GM18909 (cell line): ENCODE data around the gene CDH23.

Experiments used
- ATAC-seq: cut with Tn5 transposase; IDR thresholded peaks from one replicate; pipeline ENCODE4 v1.9.1; 2021; ENCODE audit warnings: mild to moderate bottlenecking; ENCODE audit not compliant: unreplicated experiment, poor library complexity

The CDH23 gene

GRCh38 chr10:71413581-71413980, 16.9 kb downstream of the CDH23 start:
- no peak for ATAC-seq

- no peak for ATAC-seq
Observed at GRCh38 chr10:71414359-71414758, 17.6 kb downstream of the CDH23 start.

- ATAC-seq, result no peak
Observed at GRCh38 chr10:71419002-71419540, 22.4 kb downstream of the CDH23 start.

- no peak for ATAC-seq
Observed at GRCh38 chr10:71419750-71420149, 23.0 kb downstream of the CDH23 start.

GRCh38 chr10:71421075-71421434, 24.3 kb downstream of the CDH23 start:
- ATAC-seq, result no peak

DNA sequence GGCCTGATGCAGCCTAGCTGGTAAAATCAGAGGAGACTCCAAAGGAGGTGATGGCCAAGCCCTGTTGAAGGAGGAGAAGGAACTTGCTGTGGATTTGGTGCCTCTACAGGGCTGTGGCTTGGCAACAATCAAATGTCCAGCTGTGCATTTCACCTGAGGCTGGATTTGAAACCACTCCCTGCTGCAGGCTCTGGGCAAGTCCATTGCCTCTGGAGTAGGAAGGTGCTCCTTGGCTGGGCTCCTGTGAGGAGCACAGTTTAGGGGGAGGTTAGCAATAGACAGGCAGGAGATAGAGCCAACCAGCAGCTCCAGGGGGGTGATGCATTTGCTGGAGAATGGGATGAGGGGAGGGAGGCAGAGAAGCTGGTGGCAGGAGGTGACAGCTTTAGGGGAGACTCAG, 26.5 kb downstream of the CDH23 start:
- ATAC-seq, result no peak

DNA sequence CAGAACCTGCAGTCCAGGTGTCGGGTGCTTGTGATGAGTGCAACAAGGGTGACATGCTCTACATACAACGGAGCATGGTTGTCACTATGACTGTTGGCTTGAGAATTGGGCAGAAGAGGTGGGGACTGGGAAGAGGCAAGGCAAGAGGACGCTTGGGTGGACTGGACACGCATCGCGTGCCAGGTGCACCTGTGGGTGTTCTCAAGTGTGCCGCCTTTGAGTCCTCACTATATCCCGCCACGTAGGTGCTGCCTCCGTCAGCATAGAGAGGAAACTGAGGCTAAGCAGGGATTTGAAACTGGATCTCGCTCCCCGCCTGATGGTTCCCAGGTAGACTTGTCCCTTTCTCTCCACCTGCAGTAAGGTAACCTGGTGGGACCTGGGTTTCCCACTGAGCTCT, 27.2 kb downstream of the CDH23 start:
- no peak for ATAC-seq

GRCh38 chr10:71424496-71425194, 27.9 kb downstream of the CDH23 start:
- no peak for ATAC-seq

DNA sequence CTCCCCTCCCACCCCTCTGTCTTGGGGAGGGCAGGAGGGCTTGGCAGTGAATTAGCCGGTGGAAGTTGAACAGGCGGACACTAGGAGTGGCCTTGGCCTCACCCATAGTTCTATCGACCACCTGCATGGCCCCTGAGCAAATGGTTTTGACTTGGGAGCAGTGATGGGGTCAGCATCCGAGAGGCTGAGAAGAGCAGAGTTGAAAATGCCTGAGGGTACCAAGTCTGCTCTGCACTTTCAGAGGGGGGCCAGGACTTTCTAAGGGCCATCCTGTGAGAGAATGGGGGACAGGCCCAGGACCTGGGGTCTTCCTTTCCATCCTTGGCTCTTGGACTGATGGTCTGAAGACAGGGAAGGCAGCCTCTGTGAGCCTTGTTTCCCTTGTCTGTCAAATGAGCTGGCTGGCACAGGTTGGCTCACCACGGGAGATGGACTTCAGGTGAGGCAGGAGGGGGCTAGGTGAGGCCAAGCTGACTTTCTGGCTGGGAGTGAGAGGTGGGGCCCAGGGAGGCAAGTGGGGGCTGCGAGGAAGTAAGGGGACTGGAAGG, 29.4 kb downstream of the CDH23 start:
- no peak for ATAC-seq

- ATAC-seq, result no peak
Observed at GRCh38 chr10:71427246-71427645, 30.5 kb downstream of the CDH23 start.

- ATAC-seq, result no peak
Observed at GRCh38 chr10:71429304-71429703, 32.6 kb downstream of the CDH23 start.

DNA sequence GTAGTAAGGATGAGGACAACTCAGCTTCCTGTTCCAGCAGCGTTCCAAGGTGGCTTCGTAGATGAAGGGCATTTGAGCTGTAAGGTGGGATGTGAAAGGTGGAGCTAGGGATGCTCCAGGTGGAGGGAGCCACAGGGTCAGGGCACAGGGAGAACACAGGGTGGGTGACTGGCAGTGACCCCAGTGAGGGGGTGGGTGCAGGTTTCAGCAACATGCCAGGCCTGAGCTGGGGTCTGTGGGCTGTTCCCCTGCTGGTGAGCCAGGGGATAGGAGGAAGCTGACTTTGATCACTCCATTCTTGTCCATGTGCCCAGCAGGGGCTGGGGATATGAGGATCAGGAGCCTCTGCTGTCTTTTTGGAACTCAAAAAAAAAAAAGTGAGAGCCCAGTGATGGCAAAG, 33.2 kb downstream of the CDH23 start:
- ATAC-seq, result no peak

DNA sequence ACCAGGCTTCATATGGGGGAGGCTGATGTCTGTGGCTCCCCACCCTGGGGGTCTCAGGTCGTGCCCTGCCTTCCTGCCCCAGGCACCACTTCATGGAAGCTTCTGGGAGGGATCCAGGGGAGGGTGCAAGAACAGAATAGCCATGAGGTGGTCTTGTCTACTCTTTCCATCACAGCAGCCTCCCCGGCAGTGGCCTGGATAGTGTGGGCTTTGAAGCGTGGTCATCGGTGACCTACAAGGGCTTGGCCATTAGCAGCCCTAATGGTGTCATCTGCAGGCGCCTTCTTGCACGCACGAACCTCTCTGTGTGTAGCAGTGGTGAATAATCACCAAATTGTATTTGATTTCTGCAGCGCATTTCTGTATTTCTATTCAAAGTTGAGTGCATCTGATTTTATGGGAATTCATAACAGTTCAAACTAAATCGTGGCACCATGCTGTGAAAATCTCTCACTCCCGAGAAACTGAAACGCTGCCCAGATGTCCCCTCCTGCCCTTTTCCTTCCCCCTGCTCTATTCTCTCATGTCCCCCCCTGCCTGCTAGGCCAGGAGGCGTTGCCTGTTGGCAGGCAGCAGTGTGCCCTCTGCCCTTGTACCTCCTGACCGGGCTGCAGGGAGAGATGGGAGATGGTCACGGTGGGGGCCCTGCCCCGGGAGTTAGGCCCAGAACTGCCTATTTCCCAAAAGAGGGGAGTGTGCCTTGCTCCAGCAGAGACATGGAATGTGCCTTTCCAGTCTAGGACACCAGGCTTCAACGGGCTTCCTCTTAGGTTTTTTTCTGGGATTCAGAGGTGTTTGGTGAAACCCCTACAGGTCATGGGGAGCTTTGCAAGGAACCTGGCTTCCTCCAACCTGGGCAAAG, 34.8 kb downstream of the CDH23 start:
- ATAC-seq, result no peak

DNA sequence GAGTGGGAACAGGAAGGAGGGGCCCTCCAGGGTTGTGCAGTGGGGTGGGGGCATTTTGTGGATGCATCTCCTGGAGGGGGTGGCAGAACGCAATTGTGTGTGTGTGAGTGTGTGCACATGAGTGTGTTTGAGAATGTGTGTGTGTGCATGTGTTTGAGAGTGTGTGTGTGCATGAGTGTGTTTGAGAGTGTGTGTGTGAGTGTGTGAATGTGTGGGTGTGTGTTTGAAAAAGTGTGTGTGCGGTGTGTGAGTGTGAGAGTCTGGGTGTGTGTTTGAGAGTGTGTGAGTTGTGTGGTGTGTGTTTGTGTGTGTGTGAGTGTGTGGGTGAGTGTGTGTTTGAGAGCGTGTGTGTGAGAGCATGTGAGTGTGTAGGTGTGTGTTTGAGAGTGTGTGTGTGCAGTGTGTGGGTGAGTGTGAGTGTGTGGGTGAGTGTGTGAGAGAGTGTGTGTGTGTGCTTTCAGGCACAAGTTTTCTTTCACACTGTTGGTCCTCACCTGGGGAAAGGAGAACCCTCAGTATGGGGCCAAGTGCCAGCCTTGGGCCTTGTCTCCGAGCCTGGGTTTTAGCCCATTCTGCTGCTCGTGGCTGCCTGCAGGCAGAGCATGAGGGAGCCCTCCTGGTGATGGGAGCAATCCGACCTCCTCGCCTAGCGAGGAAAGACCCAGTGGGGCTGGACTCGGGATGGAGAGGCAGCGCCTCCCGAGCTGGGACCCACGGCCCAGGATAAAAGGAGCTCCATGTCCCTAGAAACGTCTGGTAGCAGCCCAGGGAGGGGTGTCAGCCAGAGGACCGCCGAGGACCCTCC, 35.6 kb downstream of the CDH23 start:
- no peak for ATAC-seq

GRCh38 chr10:71432956-71433767, 36.4 kb downstream of the CDH23 start:
- ATAC-seq, result no peak

- ATAC-seq, result no peak
Observed at GRCh38 chr10:71433768-71434744, 37.3 kb downstream of the CDH23 start.

DNA sequence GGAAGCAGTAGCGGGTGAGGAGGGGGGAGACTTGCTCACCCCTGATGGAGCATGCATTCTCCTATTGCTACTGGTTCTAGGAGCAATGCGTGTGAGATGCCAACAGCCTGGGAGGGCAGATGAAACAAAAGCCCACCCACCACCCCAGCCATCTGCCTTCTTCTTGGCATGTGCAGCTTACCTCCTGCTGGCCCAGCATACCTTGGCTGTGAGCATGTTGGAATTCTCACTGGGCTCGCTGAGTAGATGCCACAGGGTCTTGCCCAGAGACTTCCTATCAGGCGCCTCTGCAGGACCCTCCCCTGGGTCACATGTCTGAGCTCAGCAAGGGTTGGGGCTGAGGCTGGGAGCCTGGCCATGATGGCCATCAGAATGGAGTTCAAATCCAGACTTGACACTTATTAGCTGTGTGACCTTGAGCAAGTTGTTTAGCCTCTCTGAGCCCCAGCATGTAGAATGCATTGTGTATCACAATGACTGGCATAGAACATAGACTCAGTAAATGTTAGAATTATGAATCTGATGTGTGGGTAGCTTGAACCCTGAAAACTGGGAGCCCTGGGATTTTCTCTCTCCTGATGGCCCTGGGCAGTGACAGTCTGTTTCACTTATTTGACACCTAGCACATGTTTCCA, 38.2 kb downstream of the CDH23 start:
- no peak for ATAC-seq
